HepG2 (cell line): ENCODE measurements around the gene RABGAP1. TPM values are rescaled to one million over a fixed set of nuclear protein-coding genes. Genes with fewer than 3 reads are reported as not detected.
A peak's percentile ranks its signal among the peaks of the same experiment; 100 is the strongest.

Experiments
- ASH2L ChIP-seq: fragments of 300-600, 200-600 bp; sonication (generic); IDR thresholded peaks from 2 replicates; pipeline ENCODE4 v1.7.0; 2017; ENCODE audit warnings: low read depth, mild to moderate bottlenecking, moderate library complexity, mixed read lengths, low read length; ENCODE audit not compliant: insufficient read length
- BRD4 ChIP-seq: sonication (generic); formaldehyde crosslinking; IDR thresholded peaks from 2 replicates; pipeline ENCODE4 v1.4.0; 2020; ENCODE audit warnings: missing genetic modification reagents
- GLI4 ChIP-seq: sonication (generic); formaldehyde crosslinking; IDR thresholded peaks from 2 replicates; pipeline ENCODE4 v1.5.1; 2020; ENCODE audit warnings: missing genetic modification reagents, mild to moderate bottlenecking, moderate library complexity, borderline replicate concordance
- HNF4G ChIP-seq, 2 experiments: sonication (generic) in 1 of 2; formaldehyde crosslinking in 1 of 2; IDR thresholded peaks; 2 replicates each; pipeline versions ENCODE4 v1.4.0 to v1.6.1; 2011 to 2020; ENCODE audit warnings: borderline replicate concordance in 2 of 2, low read depth in 2 of 2, mild to moderate bottlenecking in 2 of 2, low read length in 1 of 2, missing genetic modification reagents in 1 of 2, moderate library complexity in 1 of 2
- HOXD1 ChIP-seq: sonication (generic); formaldehyde crosslinking; IDR thresholded peaks from 2 replicates; pipeline ENCODE4 v1.5.0; 2020; ENCODE audit warnings: missing genetic modification reagents
- KAT8 ChIP-seq: IDR thresholded peaks from 2 replicates; pipeline ENCODE4 v1.6.1; 2016; ENCODE audit warnings: missing genetic modification reagents, missing compliant biosample characterization
- KDM3A ChIP-seq: IDR thresholded peaks from 2 replicates; pipeline ENCODE4 v1.6.1; 2018; ENCODE audit warnings: low read depth, missing compliant biosample characterization
- MTF1 ChIP-seq: sonication (generic); formaldehyde crosslinking; IDR thresholded peaks from 2 replicates; pipeline ENCODE4 v1.5.0; 2020; ENCODE audit warnings: missing genetic modification reagents
- NFATC3 ChIP-seq: sonication (generic); formaldehyde crosslinking; IDR thresholded peaks from 2 replicates; pipeline ENCODE4 v1.5.1; 2020; ENCODE audit warnings: mild to moderate bottlenecking, missing genetic modification reagents
- NFE2L1 ChIP-seq: sonication (generic); formaldehyde crosslinking; IDR thresholded peaks from 2 replicates; pipeline ENCODE4 v1.4.0; 2020; ENCODE audit warnings: missing genetic modification reagents, mild to moderate bottlenecking, borderline replicate concordance
- POLR2A ChIP-seq, 2 experiments: IDR thresholded peaks; 2 replicates each; pipeline ENCODE4 v1.6.1; 2011; ENCODE audit warnings: low read depth in 2 of 2, low read length in 2 of 2, mild to moderate bottlenecking in 1 of 2, moderate library complexity in 1 of 2; ENCODE audit not compliant: insufficient read depth in 1 of 2
- RARG ChIP-seq: sonication (generic); formaldehyde crosslinking; IDR thresholded peaks from 2 replicates; pipeline ENCODE4 v1.4.0; 2020; ENCODE audit warnings: low read depth, mild to moderate bottlenecking, missing genetic modification reagents
- SIX1 ChIP-seq: sonication (generic); formaldehyde crosslinking; IDR thresholded peaks from 2 replicates; pipeline ENCODE4 v1.4.0; 2020; ENCODE audit warnings: missing genetic modification reagents, borderline replicate concordance
- ZKSCAN5 ChIP-seq: sonication (generic); formaldehyde crosslinking; IDR thresholded peaks from 2 replicates; pipeline ENCODE4 v1.5.1; 2020; ENCODE audit warnings: mild to moderate bottlenecking, missing genetic modification reagents
- ZNF282 ChIP-seq: fragments of 450-650 bp; IDR thresholded peaks from 2 replicates; pipeline ENCODE4 v1.6.1; 2018; ENCODE audit not compliant: partially characterized antibody
- ZNF350 ChIP-seq: sonication (generic); formaldehyde crosslinking; IDR thresholded peaks from 2 replicates; pipeline ENCODE4 v1.4.0; 2020; ENCODE audit warnings: mild to moderate bottlenecking, low read depth, missing genetic modification reagents, borderline replicate concordance
- ZNF468 ChIP-seq: sonication (generic); formaldehyde crosslinking; IDR thresholded peaks from 2 replicates; pipeline ENCODE4 v1.8.0; 2022; ENCODE audit warnings: mild to moderate bottlenecking, moderate library complexity, missing genetic modification reagents
- ZNF629 ChIP-seq: sonication (generic); formaldehyde crosslinking; conservative IDR thresholded peaks from 2 replicates; pipeline ENCODE4 v1.5.0; 2020; ENCODE audit warnings: missing genetic modification reagents
- ZNF720 ChIP-seq: sonication (generic); formaldehyde crosslinking; IDR thresholded peaks from 2 replicates; pipeline ENCODE4 v1.4.0; 2020; ENCODE audit warnings: missing genetic modification reagents
- polyA plus RNA-seq, 8 experiments: library from polyadenylated mRNA; depleted of rRNA in 3 of 8; stranded (reverse) in 7 of 8; unstranded in 1 of 8; fragments of >200 nt; fragmentation: Illumina TruSeq in 4 of 8; extraction: Trizol in 4 of 8; gene quantifications; 2 replicates each; pipeline versions ENCODE4 v1.2.1 to v1.2.3, GENCODE V29; 2011 to 2016; ENCODE audit warnings: low read depth in 4 of 8, missing spikeins in 1 of 8, mixed read lengths in 1 of 8; ENCODE audit not compliant: insufficient read depth in 1 of 8
- total RNA-seq, 5 experiments: library from RNA; depleted of rRNA; stranded (reverse); fragments of >200 nt; fragmentation: Illumina TruSeq; extraction: Trizol; gene quantifications; 2 replicates each; pipeline ENCODE4 v1.2.3, GENCODE V29; 2016; ENCODE audit warnings: low read depth in 1 of 5
- TF ChIP-seq, protein P1 (sequence below): IDR thresholded peaks from 2 replicates; pipeline ENCODE4 v1.6.1; 2016; ENCODE audit warnings: low read depth, missing genetic modification reagents, missing compliant biosample characterization
- TF ChIP-seq, protein P2 (sequence below): sonication (generic); formaldehyde crosslinking; IDR thresholded peaks from 2 replicates; pipeline ENCODE4 v1.8.0; 2022; ENCODE audit warnings: missing genetic modification reagents, mild to moderate bottlenecking, borderline replicate concordance
- TF ChIP-seq, protein P3 (sequence below): IDR thresholded peaks from 2 replicates; pipeline ENCODE4 v1.6.1; 2016
- TF ChIP-seq, protein P4 (sequence below): sonication (generic); formaldehyde crosslinking; IDR thresholded peaks from 2 replicates; pipeline ENCODE4 v1.4.0; 2020; ENCODE audit warnings: mild to moderate bottlenecking, missing genetic modification reagents

The RABGAP1 gene
- total and polyA plus RNA-seq, 2 of the 13 experiments (the other 11 are each of a cell fraction or from before 2014, with no cell fraction given): 19.1 to 19.3 TPM

DNA sequence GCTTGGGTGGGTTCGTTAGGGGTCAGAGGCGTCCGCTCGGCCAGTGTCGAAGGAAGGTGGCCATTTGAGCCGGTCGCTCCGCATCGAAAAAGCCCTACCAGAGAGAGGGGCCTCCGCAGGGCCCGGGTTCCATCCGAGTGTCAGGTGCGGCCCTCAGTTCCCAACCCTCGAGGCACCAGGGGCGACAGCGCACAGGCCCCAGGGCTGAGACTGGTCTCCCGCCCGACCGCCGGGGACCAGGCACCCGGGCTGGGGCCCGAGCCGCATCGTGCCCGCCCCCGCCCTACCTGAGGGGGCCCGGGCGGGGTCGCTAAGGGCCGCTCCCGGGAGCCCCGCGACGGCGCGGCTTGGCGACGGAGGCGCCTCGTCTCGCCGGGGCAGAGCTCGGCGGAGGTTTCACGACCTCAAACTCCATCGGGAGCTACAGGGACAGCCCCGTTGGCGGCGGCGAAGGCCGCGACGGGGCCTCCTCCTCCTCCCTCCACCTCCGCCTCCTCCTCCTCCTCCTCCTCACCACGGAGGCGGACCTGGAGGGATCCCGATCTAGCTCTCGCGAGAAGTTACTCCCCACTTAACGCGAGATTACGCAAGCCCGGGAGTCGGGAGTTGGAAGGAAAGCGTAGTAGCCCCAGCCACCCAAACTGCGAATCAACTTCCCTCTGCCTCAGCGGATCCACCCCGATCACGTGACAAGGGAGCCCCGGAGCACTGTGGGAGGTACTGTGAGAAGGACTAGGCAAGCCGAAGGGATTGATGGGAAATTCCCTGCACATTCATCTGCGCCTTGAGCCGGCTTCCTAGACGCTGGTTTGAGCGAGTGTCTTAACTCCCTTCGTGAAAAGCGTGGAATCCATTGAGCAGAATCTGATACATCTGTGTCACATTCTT lies 35.8 kb upstream of the RABGAP1 start, which contains the start of gene RC3H2 (continued):
- no peak for TF ChIP-seq HNF4G (IDR thresholded peaks at IDR 0.05; ENCODE audit: borderline replicate concordance, low read depth, low read length)
- TF ChIP-seq HNF4G (CRISPR knock-in tag; IDR thresholded peaks at IDR 0.05; ENCODE audit: borderline replicate concordance, low read depth): no peak
- TF ChIP-seq MTF1: 0 out of 2 replicates have a peak, but pooled peaks have one; percentile 28
- TF ChIP-seq ZNF720 (CRISPR knock-in tag): no peak
- no peak for TF ChIP-seq ZNF468 (CRISPR knock-in tag)
- TF ChIP-seq, protein P1, sequence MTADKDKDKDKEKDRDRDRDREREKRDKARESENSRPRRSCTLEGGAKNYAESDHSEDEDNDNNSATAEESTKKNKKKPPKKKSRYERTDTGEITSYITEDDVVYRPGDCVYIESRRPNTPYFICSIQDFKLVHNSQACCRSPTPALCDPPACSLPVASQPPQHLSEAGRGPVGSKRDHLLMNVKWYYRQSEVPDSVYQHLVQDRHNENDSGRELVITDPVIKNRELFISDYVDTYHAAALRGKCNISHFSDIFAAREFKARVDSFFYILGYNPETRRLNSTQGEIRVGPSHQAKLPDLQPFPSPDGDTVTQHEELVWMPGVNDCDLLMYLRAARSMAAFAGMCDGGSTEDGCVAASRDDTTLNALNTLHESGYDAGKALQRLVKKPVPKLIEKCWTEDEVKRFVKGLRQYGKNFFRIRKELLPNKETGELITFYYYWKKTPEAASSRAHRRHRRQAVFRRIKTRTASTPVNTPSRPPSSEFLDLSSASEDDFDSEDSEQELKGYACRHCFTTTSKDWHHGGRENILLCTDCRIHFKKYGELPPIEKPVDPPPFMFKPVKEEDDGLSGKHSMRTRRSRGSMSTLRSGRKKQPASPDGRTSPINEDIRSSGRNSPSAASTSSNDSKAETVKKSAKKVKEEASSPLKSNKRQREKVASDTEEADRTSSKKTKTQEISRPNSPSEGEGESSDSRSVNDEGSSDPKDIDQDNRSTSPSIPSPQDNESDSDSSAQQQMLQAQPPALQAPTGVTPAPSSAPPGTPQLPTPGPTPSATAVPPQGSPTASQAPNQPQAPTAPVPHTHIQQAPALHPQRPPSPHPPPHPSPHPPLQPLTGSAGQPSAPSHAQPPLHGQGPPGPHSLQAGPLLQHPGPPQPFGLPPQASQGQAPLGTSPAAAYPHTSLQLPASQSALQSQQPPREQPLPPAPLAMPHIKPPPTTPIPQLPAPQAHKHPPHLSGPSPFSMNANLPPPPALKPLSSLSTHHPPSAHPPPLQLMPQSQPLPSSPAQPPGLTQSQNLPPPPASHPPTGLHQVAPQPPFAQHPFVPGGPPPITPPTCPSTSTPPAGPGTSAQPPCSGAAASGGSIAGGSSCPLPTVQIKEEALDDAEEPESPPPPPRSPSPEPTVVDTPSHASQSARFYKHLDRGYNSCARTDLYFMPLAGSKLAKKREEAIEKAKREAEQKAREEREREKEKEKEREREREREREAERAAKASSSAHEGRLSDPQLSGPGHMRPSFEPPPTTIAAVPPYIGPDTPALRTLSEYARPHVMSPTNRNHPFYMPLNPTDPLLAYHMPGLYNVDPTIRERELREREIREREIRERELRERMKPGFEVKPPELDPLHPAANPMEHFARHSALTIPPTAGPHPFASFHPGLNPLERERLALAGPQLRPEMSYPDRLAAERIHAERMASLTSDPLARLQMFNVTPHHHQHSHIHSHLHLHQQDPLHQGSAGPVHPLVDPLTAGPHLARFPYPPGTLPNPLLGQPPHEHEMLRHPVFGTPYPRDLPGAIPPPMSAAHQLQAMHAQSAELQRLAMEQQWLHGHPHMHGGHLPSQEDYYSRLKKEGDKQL (CRISPR knock-in tag): no peak
- peak; percentile 93 to 96 for TF ChIP-seq POLR2A (IDR thresholded peaks at IDR 0.05; ENCODE audit: insufficient read depth in 1 of 2, low read depth in 2 of 2, low read length in 2 of 2)
- TF ChIP-seq KAT8 (CRISPR knock-in tag): peak; percentile 92
- TF ChIP-seq KDM3A (CRISPR knock-in tag): 0 out of 2 replicates have a peak, but pooled peaks have one; percentile 10
- TF ChIP-seq ZNF629 (CRISPR knock-in tag): no peak
- no peak for TF ChIP-seq SIX1 (CRISPR knock-in tag)
- TF ChIP-seq, protein P2, sequence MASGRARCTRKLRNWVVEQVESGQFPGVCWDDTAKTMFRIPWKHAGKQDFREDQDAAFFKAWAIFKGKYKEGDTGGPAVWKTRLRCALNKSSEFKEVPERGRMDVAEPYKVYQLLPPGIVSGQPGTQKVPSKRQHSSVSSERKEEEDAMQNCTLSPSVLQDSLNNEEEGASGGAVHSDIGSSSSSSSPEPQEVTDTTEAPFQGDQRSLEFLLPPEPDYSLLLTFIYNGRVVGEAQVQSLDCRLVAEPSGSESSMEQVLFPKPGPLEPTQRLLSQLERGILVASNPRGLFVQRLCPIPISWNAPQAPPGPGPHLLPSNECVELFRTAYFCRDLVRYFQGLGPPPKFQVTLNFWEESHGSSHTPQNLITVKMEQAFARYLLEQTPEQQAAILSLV (CRISPR knock-in tag): no peak; the same call in 1 of the 2 replicates
- TF ChIP-seq, protein P3, sequence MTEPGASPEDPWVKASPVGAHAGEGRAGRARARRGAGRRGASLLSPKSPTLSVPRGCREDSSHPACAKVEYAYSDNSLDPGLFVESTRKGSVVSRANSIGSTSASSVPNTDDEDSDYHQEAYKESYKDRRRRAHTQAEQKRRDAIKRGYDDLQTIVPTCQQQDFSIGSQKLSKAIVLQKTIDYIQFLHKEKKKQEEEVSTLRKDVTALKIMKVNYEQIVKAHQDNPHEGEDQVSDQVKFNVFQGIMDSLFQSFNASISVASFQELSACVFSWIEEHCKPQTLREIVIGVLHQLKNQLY: peak; percentile 83; the same call in 1 of the 2 replicates
- TF ChIP-seq GLI4 (CRISPR knock-in tag): peak; percentile 48; the same call in 1 of the 2 replicates
- TF ChIP-seq ASH2L: peak; percentile 96
- TF ChIP-seq HOXD1 (CRISPR knock-in tag): no peak
- TF ChIP-seq ZNF350 (CRISPR knock-in tag): no peak
- TF ChIP-seq NFE2L1: no peak
- no peak for TF ChIP-seq BRD4
- TF ChIP-seq NFATC3 (CRISPR knock-in tag): no peak
- TF ChIP-seq ZNF282: no peak
- TF ChIP-seq RARG (CRISPR knock-in tag): 0 out of 2 replicates have a peak, but pooled peaks have one; percentile 45
- TF ChIP-seq, protein P4, sequence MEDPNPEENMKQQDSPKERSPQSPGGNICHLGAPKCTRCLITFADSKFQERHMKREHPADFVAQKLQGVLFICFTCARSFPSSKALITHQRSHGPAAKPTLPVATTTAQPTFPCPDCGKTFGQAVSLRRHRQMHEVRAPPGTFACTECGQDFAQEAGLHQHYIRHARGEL: no peak
- no peak for TF ChIP-seq ZKSCAN5 (CRISPR knock-in tag)
